Muscle of arm (tissue), 12 donors: ENCODE data around the gene EPM2A. TPM values are rescaled to one million over a fixed set of nuclear protein-coding genes. Genes with fewer than 3 reads are reported as not detected.

Source experiments
- DNase-seq: peaks from one replicate; pipeline ENCODE4 v3.0.0-alpha.2; 2013
- polyA plus RNA-seq, 12 donors: library from polyadenylated mRNA; unstranded; fragments of 120-200 nt; gene quantifications; one replicate each; pipeline ENCODE4 v1.2.1, GENCODE V29; 2013; ENCODE audit not compliant: insufficient read length in 12 of 12

Gene EPM2A
- polyA plus RNA-seq, 12 donors = 6.9 to 25.0 (median 18.2) TPM; not detected in 1

- DNase-seq = no peak
Measured at GRCh38 chr6:145608850-145609249, 126.5 kb downstream of the EPM2A start.

GRCh38 chr6:145603991-145604390, 131.3 kb downstream of the EPM2A start:
- DNase-seq = no peak

- DNase-seq = no peak
Measured at GRCh38 chr6:145603424-145603833, 131.9 kb downstream of the EPM2A start.

- peak; percentile 48 for DNase-seq
Measured at GRCh38 chr6:145602726-145603326, 132.5 kb downstream of the EPM2A start.

- no peak for DNase-seq
Measured at GRCh38 chr6:145601397-145601796, 133.9 kb downstream of the EPM2A start.

- DNase-seq = no peak
Measured at GRCh38 chr6:145600299-145600698, 135.0 kb downstream of the EPM2A start.

GRCh38 chr6:145588981-145589380, 146.3 kb downstream of the EPM2A start:
- no peak for DNase-seq

- no peak for DNase-seq
Measured at GRCh38 chr6:145587334-145587733, 148.0 kb downstream of the EPM2A start.

- no peak for DNase-seq
Measured at GRCh38 chr6:145583753-145584152, 151.6 kb downstream of the EPM2A start.

Other genes starting within 250 kb of the EPM2A start
- gene FBXO30, start 79.3 kb upstream of the EPM2A start, polyA plus RNA-seq = 10 to 100 TPM in 10 of 12 donors, 1 to 10 TPM in 1, not detected in 1; 7.0 to 13.4 (median 11.9) TPM
- 10 to 100 TPM in 8 of 12 donors, 1 to 10 TPM in 3, not detected in 1; 5.2 to 17.0 (median 11.8) TPM for gene SHPRH, start 228.8 kb upstream of the EPM2A start, polyA plus RNA-seq